ENCODE results near the gene ALOXE3. TPM values are rescaled to one million over a fixed set of nuclear protein-coding genes. Genes with fewer than 3 reads are reported as not detected.

The ALOXE3 gene
- total RNA-seq, 1 donor from 2014 or later = not detected

- DNase-seq (ENCODE audit: low spot score, unreplicated experiment) = no peak
- peaks cover 9% of the 10 kb centered on the region for H3K36me3 Mint-ChIP-seq (ENCODE audit: insufficient read depth)
- no peaks in the 10 kb centered on the region for H3K9me3 Mint-ChIP-seq (ENCODE audit: low read depth)
- no peak for TF ChIP-seq CTCF (IDR thresholded peaks at IDR 0.05; ENCODE audit: unreplicated experiment)
- H3K27me3 Mint-ChIP-seq = no peaks in the 10 kb centered on the region
- H3K4me1 Mint-ChIP-seq (ENCODE audit: low read depth) = peaks cover 20% of the 10 kb centered on the region
- H3K27ac Mint-ChIP-seq = peak overlapping the region; percentile 94
- peak overlapping the region; percentile 44 for H3K4me3 Mint-ChIP-seq (ENCODE audit: low read depth)
These were observed 41.9 kb upstream of the ALOXE3 start for GRCh38 chr17:8160224-8160577.

- no peaks in the 10 kb centered on the region for H3K9me3 Mint-ChIP-seq (ENCODE audit: low read depth)
- DNase-seq (ENCODE audit: low spot score, unreplicated experiment) = no peak
- H3K27ac Mint-ChIP-seq = peak overlapping the region; percentile 94
- peaks cover 22% of the 10 kb centered on the region for H3K4me1 Mint-ChIP-seq (ENCODE audit: low read depth)
- TF ChIP-seq CTCF (IDR thresholded peaks at IDR 0.05; ENCODE audit: unreplicated experiment) = no peak
- peak overlapping the region; percentile 51 for H3K4me3 Mint-ChIP-seq (ENCODE audit: low read depth)
- no peaks in the 10 kb centered on the region for H3K27me3 Mint-ChIP-seq
- H3K36me3 Mint-ChIP-seq (ENCODE audit: insufficient read depth) = peaks cover 9% of the 10 kb centered on the region
These were observed 41.3 kb upstream of the ALOXE3 start for GRCh38 chr17:8159459-8160223.

GRCh38 chr17:8159032-8159400 is 40.7 kb upstream of the ALOXE3 start:
- Mint-ChIP-seq H3K4me3 (ENCODE audit: low read depth) (peak overlapping the region; percentile 29), H3K9me3 (ENCODE audit: low read depth) (no peaks in the 10 kb centered on the region)

GRCh38 chr17:8158267-8159031 is 40.1 kb upstream of the ALOXE3 start:
- H3K36me3 Mint-ChIP-seq (ENCODE audit: insufficient read depth) = peaks cover 9% of the 10 kb centered on the region
- no peaks in the 10 kb centered on the region for H3K27me3 Mint-ChIP-seq
- peak; percentile 82 for TF ChIP-seq CTCF (IDR thresholded peaks at IDR 0.05; ENCODE audit: unreplicated experiment)
- peak overlapping the region; percentile 84 for H3K27ac Mint-ChIP-seq
- peak overlapping the region; percentile 29 for H3K4me3 Mint-ChIP-seq (ENCODE audit: low read depth)
- H3K9me3 Mint-ChIP-seq (ENCODE audit: low read depth) = no peaks in the 10 kb centered on the region
- peak; percentile 89 for DNase-seq (ENCODE audit: low spot score, unreplicated experiment)
- H3K4me1 Mint-ChIP-seq (ENCODE audit: low read depth) = peaks cover 25% of the 10 kb centered on the region

More at GRCh38 chr17:8159032-8159400, 40.7 kb upstream of the ALOXE3 start:
- H3K27me3 Mint-ChIP-seq = no peaks in the 10 kb centered on the region
- TF ChIP-seq CTCF (IDR thresholded peaks at IDR 0.05; ENCODE audit: unreplicated experiment) = no peak
- no peak for DNase-seq (ENCODE audit: low spot score, unreplicated experiment)
- peaks cover 9% of the 10 kb centered on the region for H3K36me3 Mint-ChIP-seq (ENCODE audit: insufficient read depth)
- peak overlapping the region; percentile 84 for H3K27ac Mint-ChIP-seq
- H3K4me1 Mint-ChIP-seq (ENCODE audit: low read depth) = peaks cover 25% of the 10 kb centered on the region

- DNase-seq (ENCODE audit: low spot score, unreplicated experiment) = peak; percentile 97
- H3K27me3 Mint-ChIP-seq = no peaks in the 10 kb centered on the region
- no peaks in the 10 kb centered on the region for H3K9me3 Mint-ChIP-seq (ENCODE audit: low read depth)
- H3K4me3 Mint-ChIP-seq (ENCODE audit: low read depth) = no peak overlapping the region
- TF ChIP-seq CTCF (IDR thresholded peaks at IDR 0.05; ENCODE audit: unreplicated experiment) = no peak
- H3K27ac Mint-ChIP-seq = no peak overlapping the region
- peaks cover 23% of the 10 kb centered on the region for H3K4me1 Mint-ChIP-seq (ENCODE audit: low read depth)
- H3K36me3 Mint-ChIP-seq (ENCODE audit: insufficient read depth) = peaks cover 9% of the 10 kb centered on the region
These were observed 38.1 kb upstream of the ALOXE3 start for GRCh38 chr17:8156246-8156992.

Data from progenitor cell of endocrine pancreas (in vitro differentiated cells).